Keratinocyte (primary cell): ENCODE data around the gene ATIC. TPM values are rescaled to one million over a fixed set of nuclear protein-coding genes. Genes with fewer than 3 reads are reported as not detected.
"Not testable (repeated sequence)": the region's sequence is repeated elsewhere in the genome, so short reads cannot be mapped to it uniquely, and the experiment has no call there.

Source experiments
- DNase-seq: peaks from one replicate; pipeline ENCODE4 v3.0.0-alpha.2; 2011; ENCODE audit warnings: low read depth, missing footprints, low spot score
- FAIRE-seq: peaks from 2 replicates; lab custom pipeline; 2011; peaks lifted over from hg19 to GRCh38; lab: Jason Lieb, UNC
- H2AFZ ChIP-seq: 2 replicates; pipeline ENCODE4 v1.6.0; 2012; ENCODE audit warnings: low read length, control low read depth, inconsistent platforms; ENCODE audit not compliant: control insufficient read depth
- H3K27ac ChIP-seq: 2 replicates; pipeline ENCODE4 v1.5.1; 2011; ENCODE audit warnings: low read length; ENCODE audit not compliant: control insufficient read depth, insufficient read depth
- H3K27me3 ChIP-seq: 3 replicates; pipeline ENCODE4 v1.6.0; 2011; ENCODE audit warnings: low read length; ENCODE audit not compliant: control insufficient read depth, insufficient read depth; ENCODE audit errors: extremely low read depth
- H3K36me3 ChIP-seq, 2 experiments: 2 replicates in 1 of 2; 3 replicates in 1 of 2; pipeline ENCODE4 v1.5.1; 2011; ENCODE audit warnings: low read length in 2 of 2, mild to moderate bottlenecking in 1 of 2; ENCODE audit not compliant: control insufficient read depth in 2 of 2, insufficient read depth in 2 of 2; ENCODE audit errors: extremely low read depth in 1 of 2
- H3K4me1 ChIP-seq: 3 replicates; pipeline ENCODE4 v1.5.1; 2011; ENCODE audit warnings: low read length; ENCODE audit not compliant: control insufficient read depth, insufficient read depth; ENCODE audit errors: extremely low read depth
- H3K4me2 ChIP-seq: 3 replicates; pipeline ENCODE4 v1.6.0; 2011; ENCODE audit warnings: low read depth, low read length; ENCODE audit not compliant: control insufficient read depth, insufficient read depth; ENCODE audit errors: extremely low read depth
- H3K4me3 ChIP-seq, 3 experiments: fragments of 200-600 bp in 1 of 3; sonication (generic) in 1 of 3; 2 replicates in 2 of 3; 3 replicates in 1 of 3; pipeline ENCODE4 v1.5.1; 2011 to 2016; ENCODE audit warnings: low read length in 3 of 3, mild to moderate bottlenecking in 3 of 3, control low read depth in 2 of 3, inconsistent platforms in 1 of 3, low read depth in 1 of 3, mixed read lengths in 1 of 3, mixed run types in 1 of 3, moderate library complexity in 1 of 3; ENCODE audit not compliant: control insufficient read depth in 2 of 3, insufficient read depth in 2 of 3; ENCODE audit errors: extremely low read depth in 1 of 3
- H3K79me2 ChIP-seq: 2 replicates; pipeline ENCODE4 v1.6.0; 2012; ENCODE audit warnings: low read length; ENCODE audit not compliant: control insufficient read depth, insufficient read depth
- H3K9ac ChIP-seq: 3 replicates; pipeline ENCODE4 v1.6.0; 2011; ENCODE audit warnings: low read length; ENCODE audit not compliant: control insufficient read depth, insufficient read depth; ENCODE audit errors: extremely low read depth
- H3K9me1 ChIP-seq: 3 replicates; pipeline ENCODE4 v1.6.0; 2011; ENCODE audit warnings: low read length; ENCODE audit not compliant: control insufficient read depth, insufficient read depth; ENCODE audit errors: extremely low read depth
- H3K9me3 ChIP-seq: 2 replicates; pipeline ENCODE4 v1.5.1; 2012; ENCODE audit warnings: low read depth, low read length; ENCODE audit not compliant: control insufficient read depth
- H4K20me1 ChIP-seq: 3 replicates; pipeline ENCODE4 v1.6.0; 2011; ENCODE audit warnings: low read length; ENCODE audit not compliant: control insufficient read depth, insufficient read depth; ENCODE audit errors: extremely low read depth
- CTCF ChIP-seq, 3 experiments: IDR thresholded peaks in 1 of 3; conservative IDR thresholded peaks in 1 of 3; optimal IDR thresholded peaks in 1 of 3; 2 replicates in 2 of 3; 3 replicates in 1 of 3; pipeline versions ENCODE3 to v1.5.1; 2011; ENCODE audit warnings: low read length in 3 of 3, mild to moderate bottlenecking in 3 of 3, moderate library complexity in 2 of 3, control low read depth in 1 of 3, inconsistent platforms in 1 of 3; ENCODE audit not compliant: insufficient read depth in 2 of 3; ENCODE audit errors: extremely low read depth in 1 of 3
- EZH2 ChIP-seq: IDR thresholded peaks from one replicate; pipeline ENCODE4 v1.6.1; 2012; ENCODE audit warnings: inconsistent platforms, mild to moderate bottlenecking, low read length, moderate library complexity
- dilution Hi-C: fragments of 300-500 bp; cut with MboI; formaldehyde crosslinking; loops from one replicate; pipeline ENCODE4 v1.7.0; 2020; ENCODE audit warnings: low sequenced_read_pairs; ENCODE audit not compliant: extremely low pct_ligation_motif_present
- polyA plus RNA-seq, 5 experiments: library from polyadenylated mRNA; depleted of rRNA in 3 of 5; stranded (reverse) in 3 of 5; stranded (forward) in 1 of 5; unstranded in 1 of 5; fragments of >200 nt; gene quantifications; 1 replicate in 1 of 5; 2 replicates in 3 of 5; 3 replicates in 1 of 5; pipeline versions ENCODE4 v1.2.1 to v1.2.3, GENCODE V29; 2011 to 2012; ENCODE audit warnings: missing spikeins in 2 of 5, low read depth in 1 of 5, low replicate concordance in 1 of 5

Gene ATIC
- polyA plus RNA-seq, 1 donor (not counting 4 experiments of a cell fraction or from before 2014, with no cell fraction given): 110 TPM

GRCh38 chr2:215301994-215302393 is 9.9 kb upstream of the ATIC start:
- Histone ChIP-seq H3K9me1 (no peaks in the 10 kb centered on the region), H3K9ac (no peak overlapping the region), H3K4me2 (no peak overlapping the region), H3K27me3 (no peaks in the 10 kb centered on the region), H3K27ac (no peak overlapping the region), H3K36me3 (no peaks in the 10 kb centered on the region), H3K4me1 (no peaks in the 10 kb centered on the region), H4K20me1 (no peaks in the 10 kb centered on the region), H2AFZ (no peak overlapping the region), H3K4me3 (no peak overlapping the region), H3K9me3 (no peaks in the 10 kb centered on the region), H3K79me2 (no peaks in the 10 kb centered on the region)
- DNase-seq: no peak
- FAIRE-seq: no peak
- dilution Hi-C loops: no loop called here
- TF ChIP-seq EZH2 (no peak), CTCF (optimal IDR thresholded peaks at IDR 0.05 in 1 of 3, IDR thresholded peaks at IDR 0.05 in 1 of 3, conservative IDR thresholded peaks at IDR 0.05 in 1 of 3; ENCODE audit: extremely low read depth in 1 of 3, insufficient read depth in 2 of 3, low read length in 3 of 3) (no peak)

- peaks cover 0 to 11% of the 10 kb centered on the region in 2 experiments for H3K36me3 ChIP-seq
- H4K20me1 ChIP-seq, H3K9me1 ChIP-seq, FAIRE-seq, H3K27me3 ChIP-seq, H3K9me3 ChIP-seq, dilution Hi-C loops, DNase-seq: not testable (repeated sequence)
- peaks cover 29% of the 10 kb centered on the region for H3K79me2 ChIP-seq
- H3K4me3 ChIP-seq: peak overlapping the region; percentile 53 to 91 (median 83)
- H3K27ac ChIP-seq: peak overlapping the region; percentile 88
- peak overlapping the region; percentile 90 for H3K4me2 ChIP-seq
- peaks cover 10% of the 10 kb centered on the region for H3K4me1 ChIP-seq
- peak overlapping the region; percentile 93 for H3K9ac ChIP-seq
- peak overlapping the region; percentile 98 for H2AFZ ChIP-seq
Measured at GRCh38 chr2:215311259-215311624, 617 bp upstream of the ATIC start.

GRCh38 chr2:215313255-215313613 is 1.4 kb downstream of the ATIC start:
- Histone ChIP-seq H3K9me3 (no peaks in the 10 kb centered on the region), H3K4me3 (peak overlapping the region in 2 of 3 experiments; percentile 83 to 91), H3K36me3 (peaks cover 0 to 11% of the 10 kb centered on the region in 2 experiments), H3K4me1 (peaks cover 10% of the 10 kb centered on the region), H3K9ac (no peak overlapping the region), H3K27me3 (no peaks in the 10 kb centered on the region), H3K79me2 (peaks cover 31% of the 10 kb centered on the region), H3K9me1 (no peaks in the 10 kb centered on the region), H3K4me2 (peak overlapping the region; percentile 90), H2AFZ (no peak overlapping the region), H3K27ac (no peak overlapping the region), H4K20me1 (no peaks in the 10 kb centered on the region)
- no peak for DNase-seq
- dilution Hi-C loops: no loop called here
- FAIRE-seq: no peak
- TF ChIP-seq EZH2: no peak
